Activated CD8-positive, alpha-beta memory T cell treated with anti-CD3 and anti-CD28 coated beads, Interleukin-2, amount 10 ng/mL, durations not matched to agents 7 days and 5 days (primary cell): Measurements from ENCODE around the gene NTSR1. TPM values are rescaled to one million over a fixed set of nuclear protein-coding genes. Genes with fewer than 3 reads are reported as not detected.
A peak's percentile ranks its signal among the peaks of the same experiment; 100 is the strongest.

Experiments
- ATAC-seq: fragments of 150-1000 bp; cut with Tn5 transposase; one replicate; pipeline ENCODE4 v1.10.0; 2021; ENCODE audit warnings: moderate library complexity
- CTCF ChIA-PET: fragments of 350-600 bp; sonication (Branson Sonifier 250); formaldehyde crosslinking; loops from one replicate; lab custom pipeline; 2021; ENCODE audit warnings: antibody characterized with exemption; lab: Charles Lee
- DNase-seq: peaks from one replicate; pipeline ENCODE4 v3.0.0-alpha.2; 2020
- H3K27ac Mint-ChIP-seq: one replicate; pipeline ENCODE4 v1.8.0; 2021; ENCODE audit warnings: mild to moderate bottlenecking, mixed read lengths
- H3K27me3 Mint-ChIP-seq: one replicate; pipeline ENCODE4 v1.8.0; 2021; ENCODE audit warnings: mixed read lengths
- H3K36me3 Mint-ChIP-seq: one replicate; pipeline ENCODE4 v1.8.0; 2021; ENCODE audit warnings: mild to moderate bottlenecking, mixed read lengths
- H3K4me1 Mint-ChIP-seq: one replicate; pipeline ENCODE4 v1.8.0; 2021; ENCODE audit warnings: mixed read lengths
- H3K4me3 Mint-ChIP-seq: one replicate; pipeline ENCODE4 v1.8.0; 2021; ENCODE audit warnings: mild to moderate bottlenecking, moderate library complexity, mixed read lengths
- H3K9me3 Mint-ChIP-seq: one replicate; pipeline ENCODE4 v1.8.0; 2022; ENCODE audit warnings: low read depth, mixed read lengths
- total RNA-seq, 2 experiments: library from RNA; stranded (reverse); gene quantifications; one replicate each; pipeline ENCODE4 v1.2.3, GENCODE V29; 2021

NTSR1 gene
- total RNA-seq, 2 experiments from 2014 or later, result not detected

- CTCF ChIA-PET, result interaction anchor here (1.0 to 1.4 kb wide), 2 partner anchors 125 to 142 kb away, joined by 3 to 8 read pairs; no protein-coding TSS in a partner anchor
- Mint-ChIP-seq H3K4me3 (no peak overlapping the region), H3K4me1 (peaks cover 14% of the 10 kb centered on the region), H3K36me3 (peaks cover 24% of the 10 kb centered on the region), H3K9me3 (no peaks in the 10 kb centered on the region), H3K27me3 (no peaks in the 10 kb centered on the region), H3K27ac (no peak overlapping the region)
- DNase-seq, result no peak
- ATAC-seq, result no peak
These were observed 41.7 kb upstream of the NTSR1 start for GRCh38 chr20:62666736-62667529.

GRCh38 chr20:62667530-62668440 is 40.9 kb upstream of the NTSR1 start:
- CTCF ChIA-PET, result interaction anchor here (1.0 to 1.4 kb wide), 2 partner anchors 124 to 141 kb away, joined by 3 to 8 read pairs; no protein-coding TSS in a partner anchor
- no peak for ATAC-seq
- Mint-ChIP-seq H3K27ac (no peak overlapping the region), H3K36me3 (peaks cover 29% of the 10 kb centered on the region), H3K4me1 (peaks cover 14% of the 10 kb centered on the region), H3K4me3 (no peak overlapping the region), H3K27me3 (no peaks in the 10 kb centered on the region), H3K9me3 (no peaks in the 10 kb centered on the region)
- DNase-seq, result no peak

DNA sequence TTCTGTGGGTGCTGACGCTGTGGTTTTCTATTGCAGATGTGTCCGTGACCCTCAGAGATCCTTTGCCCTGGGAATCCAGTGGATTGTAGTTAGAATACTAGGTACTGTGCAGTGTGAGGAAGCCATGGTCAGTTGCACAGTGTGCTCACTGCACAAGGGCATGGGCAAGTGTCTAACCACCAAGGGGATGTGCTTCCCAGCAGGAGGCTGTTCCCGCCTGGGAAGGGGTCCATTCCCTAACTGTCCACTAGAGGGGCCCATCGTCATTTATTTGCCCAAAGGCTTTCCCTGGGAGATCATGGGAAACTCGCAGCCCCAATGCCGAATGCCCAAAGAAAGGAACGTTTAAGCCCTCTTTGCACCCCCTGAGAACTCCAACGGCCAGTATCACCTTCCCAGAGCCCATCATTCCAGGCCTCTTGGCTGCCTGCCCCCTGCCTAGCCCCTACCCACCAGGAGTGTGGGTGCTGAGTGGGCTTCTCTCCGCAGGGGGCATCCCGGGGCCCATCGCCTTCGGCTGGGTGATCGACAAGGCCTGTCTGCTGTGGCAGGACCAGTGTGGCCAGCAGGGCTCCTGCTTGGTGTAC is 40.1 kb upstream of the NTSR1 start:
- Mint-ChIP-seq H3K4me1 (peaks cover 14% of the 10 kb centered on the region), H3K4me3 (no peak overlapping the region), H3K9me3 (no peaks in the 10 kb centered on the region), H3K27ac (no peak overlapping the region), H3K36me3 (peaks cover 29% of the 10 kb centered on the region), H3K27me3 (no peaks in the 10 kb centered on the region)
- CTCF ChIA-PET, result interaction anchor here (1.0 to 1.4 kb wide), 3 partner anchors 123 to 181 kb away, joined by 3 to 8 read pairs (median 3); no protein-coding TSS in a partner anchor
- ATAC-seq (no peak), DNase-seq (no peak)

DNA sequence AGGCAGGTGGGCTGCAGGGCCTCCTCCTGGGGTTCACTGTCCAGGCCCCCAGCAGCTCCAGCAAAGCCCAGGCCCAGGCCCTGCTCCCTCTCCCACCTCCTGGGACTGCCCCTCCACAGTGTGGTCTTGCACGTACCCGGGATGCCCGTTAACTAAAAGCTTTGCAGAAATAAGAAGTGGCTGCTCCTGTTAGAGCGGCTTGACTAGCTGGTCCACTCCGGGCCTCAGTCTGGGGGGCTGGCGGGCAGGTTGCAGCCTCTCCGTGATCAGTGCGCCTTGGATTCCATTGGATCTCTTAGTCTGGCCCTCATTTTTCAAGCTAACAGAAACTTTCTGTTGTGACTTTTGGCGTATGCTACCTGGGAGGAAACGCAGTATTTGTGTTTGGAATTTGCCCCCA is 39.4 kb upstream of the NTSR1 start:
- H3K4me3 Mint-ChIP-seq, result no peak overlapping the region
- DNase-seq (no peak), ATAC-seq (no peak)
- H3K9me3 Mint-ChIP-seq, result no peaks in the 10 kb centered on the region
- H3K4me1 Mint-ChIP-seq, result peaks cover 14% of the 10 kb centered on the region
- no peaks in the 10 kb centered on the region for H3K27me3 Mint-ChIP-seq
- peaks cover 29% of the 10 kb centered on the region for H3K36me3 Mint-ChIP-seq
- H3K27ac Mint-ChIP-seq, result no peak overlapping the region
- CTCF ChIA-PET, result interaction anchor here (1.0 to 1.6 kb wide), 4 partner anchors 122 to 180 kb away, joined by 3 to 10 read pairs (median 4); no protein-coding TSS in a partner anchor

DNA sequence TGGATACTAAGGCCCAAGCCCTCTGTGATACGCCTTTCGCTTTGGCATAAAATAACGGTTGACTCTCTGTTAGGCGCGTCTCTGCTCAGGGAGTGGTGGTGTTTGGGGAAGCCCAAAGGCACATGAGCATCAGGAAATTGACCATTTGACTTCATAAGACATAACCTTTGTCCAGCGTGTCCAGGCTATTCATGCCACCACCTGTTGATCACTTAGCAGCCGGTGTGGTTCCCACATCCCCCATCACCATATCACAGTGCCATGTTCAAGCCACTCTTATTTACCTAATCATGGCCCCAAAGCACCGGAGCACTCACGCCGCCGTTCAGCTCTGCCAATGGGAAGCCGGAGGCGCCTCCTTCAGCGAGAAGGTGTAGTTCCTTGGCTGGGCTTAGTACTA is 38.5 kb upstream of the NTSR1 start:
- no peak for DNase-seq
- peaks cover 14% of the 10 kb centered on the region for H3K4me1 Mint-ChIP-seq
- no peak overlapping the region for H3K4me3 Mint-ChIP-seq
- CTCF ChIA-PET, result interaction anchor here (1.4 to 1.6 kb wide), 2 partner anchors 121 to 138 kb away, joined by 5 to 10 read pairs; no protein-coding TSS in a partner anchor
- peak overlapping the region; percentile 37 for H3K27ac Mint-ChIP-seq
- no peaks in the 10 kb centered on the region for H3K9me3 Mint-ChIP-seq
- H3K27me3 Mint-ChIP-seq, result no peaks in the 10 kb centered on the region
- H3K36me3 Mint-ChIP-seq, result peaks cover 24% of the 10 kb centered on the region
- ATAC-seq, result no peak

DNA sequence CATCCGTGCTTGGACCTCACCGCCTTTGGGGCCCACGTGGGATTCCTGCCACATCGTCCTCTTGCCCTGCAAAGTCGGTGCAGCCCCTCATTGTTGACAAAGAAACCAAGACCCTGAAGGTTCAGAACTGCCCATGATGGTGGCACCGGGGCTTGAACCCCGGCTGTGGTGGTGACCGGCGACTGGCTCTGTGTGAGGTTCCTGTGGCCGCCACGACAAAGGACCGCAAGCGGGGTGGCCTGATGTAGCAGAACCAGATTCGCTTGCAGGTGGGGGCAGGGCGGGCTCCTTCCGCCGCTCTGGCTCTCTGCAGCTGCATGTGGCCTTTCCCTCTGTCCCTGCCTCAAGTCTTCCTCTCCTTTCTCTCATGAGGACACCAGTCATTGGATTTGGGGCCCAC is 37.6 kb upstream of the NTSR1 start:
- CTCF ChIA-PET, result no interaction called here
- ATAC-seq, result no peak
- Mint-ChIP-seq H3K36me3 (peaks cover 24% of the 10 kb centered on the region), H3K27me3 (no peaks in the 10 kb centered on the region), H3K4me3 (no peak overlapping the region), H3K9me3 (no peaks in the 10 kb centered on the region), H3K4me1 (peaks cover 14% of the 10 kb centered on the region), H3K27ac (no peak overlapping the region)
- DNase-seq, result no peak

- no peaks in the 10 kb centered on the region for H3K27me3 Mint-ChIP-seq
- H3K4me1 Mint-ChIP-seq, result peaks cover 13% of the 10 kb centered on the region
- ATAC-seq, result no peak
- H3K27ac Mint-ChIP-seq, result no peak overlapping the region
- DNase-seq, result no peak
- peaks cover 24% of the 10 kb centered on the region for H3K36me3 Mint-ChIP-seq
- H3K4me3 Mint-ChIP-seq, result no peak overlapping the region
- H3K9me3 Mint-ChIP-seq, result no peaks in the 10 kb centered on the region
- CTCF ChIA-PET, result interaction anchor here (0.6 kb wide), 1 partner anchor 467 kb away, joined by 3 read pairs; no protein-coding TSS in a partner anchor
These were observed 36.9 kb upstream of the NTSR1 start for GRCh38 chr20:62671765-62672164.

GRCh38 chr20:62674370-62674769 is 34.3 kb upstream of the NTSR1 start:
- no peak overlapping the region for H3K27ac Mint-ChIP-seq
- peaks cover 16% of the 10 kb centered on the region for H3K4me1 Mint-ChIP-seq
- H3K27me3 Mint-ChIP-seq, result no peaks in the 10 kb centered on the region
- no peak overlapping the region for H3K4me3 Mint-ChIP-seq
- ATAC-seq, result no peak
- peaks cover 18% of the 10 kb centered on the region for H3K36me3 Mint-ChIP-seq
- no peaks in the 10 kb centered on the region for H3K9me3 Mint-ChIP-seq
- DNase-seq, result no peak
- CTCF ChIA-PET, result interaction anchor here (1.4 to 1.5 kb wide), 2 partner anchors 60 to 117 kb away, joined by 3 to 7 read pairs; no protein-coding TSS in a partner anchor

DNA sequence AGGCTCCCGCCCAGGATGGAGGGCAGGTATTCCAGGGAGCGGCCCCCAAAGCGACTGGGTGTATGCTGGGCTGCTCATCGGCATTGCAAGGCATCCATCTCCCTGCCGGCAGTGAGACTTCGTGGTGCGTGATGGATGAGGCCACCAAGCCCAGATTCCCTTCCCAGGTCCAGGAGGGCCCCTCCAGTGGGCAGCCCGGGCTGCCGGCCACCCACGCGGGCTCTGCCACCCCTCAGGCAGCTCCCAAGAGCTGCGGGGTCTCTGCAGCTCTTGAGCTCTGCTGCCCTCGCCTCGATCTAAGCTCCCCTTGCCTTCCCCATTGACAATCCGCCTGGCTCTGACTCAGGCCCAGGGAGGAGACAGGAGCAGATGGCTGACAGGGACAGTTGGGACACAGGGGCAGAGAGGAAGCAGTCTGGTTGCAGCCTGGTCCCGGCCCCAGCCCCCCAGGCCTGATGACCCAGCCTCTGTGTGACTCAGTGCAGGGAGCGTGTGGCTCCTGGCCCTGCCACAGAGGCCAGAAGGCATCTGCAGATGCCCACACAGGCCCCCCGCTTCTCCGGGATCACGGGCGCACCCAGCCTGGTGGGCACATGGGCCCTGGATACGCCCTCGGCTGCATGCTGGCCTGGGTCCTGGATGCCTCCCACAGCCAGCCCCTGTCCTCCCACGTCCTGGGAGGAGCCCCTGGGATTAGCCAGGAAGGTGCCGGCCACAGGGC is 33.3 kb upstream of the NTSR1 start:
- CTCF ChIA-PET, result no interaction called here
- no peaks in the 10 kb centered on the region for H3K27me3 Mint-ChIP-seq
- H3K9me3 Mint-ChIP-seq, result peaks cover 2% of the 10 kb centered on the region
- no peak overlapping the region for H3K27ac Mint-ChIP-seq
- no peak overlapping the region for H3K4me3 Mint-ChIP-seq
- DNase-seq (no peak), ATAC-seq (no peak)
- H3K36me3 Mint-ChIP-seq, result peaks cover 11% of the 10 kb centered on the region
- H3K4me1 Mint-ChIP-seq, result peaks cover 15% of the 10 kb centered on the region

- no peak for DNase-seq
- CTCF ChIA-PET, result no interaction called here
- peaks cover 15% of the 10 kb centered on the region for H3K4me1 Mint-ChIP-seq
- no peak for ATAC-seq
- H3K36me3 Mint-ChIP-seq, result peaks cover 14% of the 10 kb centered on the region
- H3K27me3 Mint-ChIP-seq, result no peaks in the 10 kb centered on the region
- H3K9me3 Mint-ChIP-seq, result peaks cover 6% of the 10 kb centered on the region
- no peak overlapping the region for H3K27ac Mint-ChIP-seq
- H3K4me3 Mint-ChIP-seq, result no peak overlapping the region
These were observed 32.8 kb upstream of the NTSR1 start for GRCh38 chr20:62675877-62676260.

- CTCF ChIA-PET, result interaction anchor here (3.9 kb wide), 1 partner anchor 115 kb away, joined by 23 read pairs; no protein-coding TSS in a partner anchor
- Mint-ChIP-seq H3K27ac (no peak overlapping the region), H3K4me3 (no peak overlapping the region), H3K36me3 (peaks cover 10% of the 10 kb centered on the region), H3K9me3 (peaks cover 6% of the 10 kb centered on the region), H3K27me3 (no peaks in the 10 kb centered on the region), H3K4me1 (peaks cover 15% of the 10 kb centered on the region)
- no peak for DNase-seq
- ATAC-seq, result no peak
These were observed 31.7 kb upstream of the NTSR1 start for GRCh38 chr20:62676976-62677375.

GRCh38 chr20:62677678-62678077 is 31.0 kb upstream of the NTSR1 start:
- Mint-ChIP-seq H3K27ac (no peak overlapping the region), H3K36me3 (peaks cover 4% of the 10 kb centered on the region), H3K4me3 (no peak overlapping the region), H3K4me1 (peaks cover 15% of the 10 kb centered on the region), H3K9me3 (peaks cover 6% of the 10 kb centered on the region), H3K27me3 (no peaks in the 10 kb centered on the region)
- CTCF ChIA-PET, result interaction anchor here (1.7 to 3.9 kb wide), 2 partner anchors 62 to 114 kb away, joined by 4 to 23 read pairs; no protein-coding TSS in a partner anchor
- no peak for DNase-seq
- ATAC-seq, result no peak
